PC-3 (cell line): Measurements from ENCODE around the gene BLOC1S1. TPM values are rescaled to one million over a fixed set of nuclear protein-coding genes. Genes with fewer than 3 reads are reported as not detected.

Source experiments
- ATAC-seq: fragments of 200-7000 bp; cut with Tn5 transposase; 2 replicates; pipeline ENCODE4 v1.9.1; 2020; ENCODE audit warnings: mild to moderate bottlenecking, moderate library complexity
- Bru-seq: library from RNA; stranded (reverse); fragments of 400-500 nt; gene quantifications from one replicate; lab custom pipeline; 2021; lab: Mats Ljungman, UMichigan
- BruChase-seq, 2 experiments: library from RNA; stranded (reverse); fragments of 400-500 nt; gene quantifications; one replicate each; lab custom pipeline; 2021; lab: Mats Ljungman, UMichigan
- BruUV-seq: library from RNA; stranded (reverse); fragments of 400-500 nt; replicated peaks from 2 replicates; lab custom pipeline; 2021; lab: Mats Ljungman, UMichigan
- CTCF ChIA-PET: fragments of 300-600 bp; sonication (Branson Sonifier 250); formaldehyde crosslinking; loops from one replicate; lab custom pipeline; 2022; ENCODE audit warnings: antibody characterized with exemption; lab: Charles Lee
- POLR2A ChIA-PET: fragments of 300-600 bp; sonication (Branson Sonifier 250); formaldehyde crosslinking; loops from one replicate; lab custom pipeline; 2022; ENCODE audit warnings: antibody characterized with exemption; ENCODE audit not compliant: unreplicated experiment; lab: Charles Lee
- DNase-seq: peaks from one replicate; pipeline ENCODE4 v3.0.0-alpha.2; 2015
- H2AFZ ChIP-seq: fragments of 300-600 bp; sonication (generic); 2 replicates; pipeline ENCODE4 v1.6.0; 2016; ENCODE audit warnings: antibody characterized with exemption, low read length
- H3F3A ChIP-seq: fragments of 300-600 bp; sonication (generic); one replicate; pipeline ENCODE4 v1.6.0; 2017; ENCODE audit warnings: antibody characterized with exemption, low read length, control low read depth, mild to moderate bottlenecking; ENCODE audit not compliant: unreplicated experiment
- H3K27ac ChIP-seq: fragments of 300-600 bp; sonication (generic); 2 replicates; pipeline ENCODE4 v1.5.1; 2016; ENCODE audit warnings: mild to moderate bottlenecking, low read length
- H3K27me3 ChIP-seq: fragments of 300-600 bp; sonication (generic); 2 replicates; pipeline ENCODE4 v1.6.1; 2016; ENCODE audit warnings: low read length, mixed read lengths
- H3K36me3 ChIP-seq: fragments of 300-600 bp; sonication (generic); 2 replicates; pipeline ENCODE4 v1.6.1; 2016; ENCODE audit warnings: low read depth, mixed run types, low read length, mixed read lengths
- H3K4me1 ChIP-seq: fragments of 300-600 bp; sonication (generic); 2 replicates; pipeline ENCODE4 v1.5.1; 2016; ENCODE audit warnings: low read length; ENCODE audit not compliant: insufficient read depth
- H3K4me2 ChIP-seq: fragments of 300-600 bp; sonication (generic); 2 replicates; pipeline ENCODE4 v1.6.0; 2016; ENCODE audit warnings: low read length
- H3K4me3 ChIP-seq: fragments of 300-600 bp; sonication (generic); 2 replicates; pipeline ENCODE4 v1.5.1; 2016; ENCODE audit warnings: mild to moderate bottlenecking, low read length, mixed read lengths
- H3K79me2 ChIP-seq: fragments of 300-600 bp; sonication (generic); 2 replicates; pipeline ENCODE4 v1.6.1; 2017; ENCODE audit warnings: low read length, mixed read lengths
- H3K9ac ChIP-seq: fragments of 300-600 bp; sonication (generic); 2 replicates; pipeline ENCODE4 v1.6.0; 2016; ENCODE audit warnings: mild to moderate bottlenecking, low read length
- H3K9me2 ChIP-seq: fragments of 300-600 bp; sonication (generic); replicated peaks from 2 replicates; pipeline ENCODE4 v1.6.1; 2016; ENCODE audit warnings: mixed run types, low read length, mixed read lengths
- H3K9me3 ChIP-seq: fragments of 300-600 bp; sonication (generic); 2 replicates; pipeline ENCODE4 v1.6.1; 2016; ENCODE audit warnings: low read length, mixed read lengths
- H4K20me1 ChIP-seq: fragments of 300-600 bp; sonication (generic); 2 replicates; pipeline ENCODE4 v1.6.1; 2016; ENCODE audit warnings: low read length, mixed read lengths
- EZH2 ChIP-seq: fragments of 300-600 bp; sonication (generic); IDR thresholded peaks from one replicate; pipeline ENCODE4 v1.6.1; 2017; ENCODE audit warnings: antibody characterized with exemption, mild to moderate bottlenecking, low read length; ENCODE audit not compliant: unreplicated experiment
- EZH2phosphoT487 ChIP-seq: fragments of 300-600 bp; sonication (generic); IDR thresholded peaks from 2 replicates; pipeline ENCODE4 v1.6.1; 2018; ENCODE audit warnings: mild to moderate bottlenecking, antibody characterized with exemption, low read length, borderline replicate concordance
- intact Hi-C: fragments of 100-400 bp; cut with micrococcal nuclease; formaldehyde crosslinking; loops from 2 replicates; pipeline ENCODE4 v1.9.0; 2023
- long read RNA-seq: library from polyadenylated mRNA; unstranded; transcript quantifications from one replicate; pipeline ENCODE4 v2.0.0, GENCODE V29; 2021; ENCODE audit not compliant: unreplicated experiment
- total RNA-seq: library from RNA; depleted of rRNA; stranded (reverse); fragments of >200 nt; gene quantifications from 2 replicates; pipeline ENCODE4 v1.2.3, GENCODE V29; 2014; rRNA removed
- TF ChIP-seq, protein P1 (sequence below): fragments of 300-600 bp; sonication (generic); conservative IDR thresholded peaks from 2 replicates; pipeline ENCODE4 v1.5.1; 2017; ENCODE audit warnings: antibody characterized with exemption, low read depth, mild to moderate bottlenecking, low read length

BLOC1S1 gene
- total RNA-seq (63.5 and 90.8 TPM in 2 replicates), Bru-seq, nascent RNA (percentile 87 among the genes with signal in this experiment), BruChase-seq, experiment 1, labeled RNA remaining after a 6-hour chase (percentile 81 among the genes with signal in this experiment), BruChase-seq, experiment 2, labeled RNA remaining after a 2-hour chase (percentile 79 among the genes with signal in this experiment)
- long read RNA-seq, transcript BLOC1S1-203 (4 exons, 571 nt): major isoform, 22 of 33 reads
- long read RNA-seq, partial matches to known transcripts: 4 of 33 reads
- long read RNA-seq, other reads (novel, unspliced or antisense): 0 of 33 reads

GRCh38 chr12:55715833-55716581 is at the start of gene BLOC1S1:
Gene BLOC1S1, plus strand, starts transcription at chr12:55716046. Its CDS starts 6 bp downstream, at chr12:55716052.
- Histone ChIP-seq H3K4me2 (peak within 1 kb of the TSS; percentile 89), H3K9me3 (no peaks in the 10 kb centered on the region), H3K9ac (peak within 1 kb of the TSS; percentile 78), H2AFZ (peak within 1 kb of the TSS; percentile 96), H3K27me3 (no peaks in the 10 kb centered on the region), H3K4me1 (peaks cover 62% of the 10 kb centered on the region), H3K4me3 (peak within 1 kb of the TSS; percentile 72), H3K9me2 (no peaks in the 10 kb centered on the region), H3F3A (no peaks in the 10 kb centered on the region), H3K27ac (peak within 1 kb of the TSS; percentile 86), H3K79me2 (no peaks in the 10 kb centered on the region), H3K36me3 (no peaks in the 10 kb centered on the region), H4K20me1 (no peaks in the 10 kb centered on the region)
- intact Hi-C loops: no loop called here
- TF ChIP-seq EZH2phosphoT487: no peak
- TF ChIP-seq, protein P1, sequence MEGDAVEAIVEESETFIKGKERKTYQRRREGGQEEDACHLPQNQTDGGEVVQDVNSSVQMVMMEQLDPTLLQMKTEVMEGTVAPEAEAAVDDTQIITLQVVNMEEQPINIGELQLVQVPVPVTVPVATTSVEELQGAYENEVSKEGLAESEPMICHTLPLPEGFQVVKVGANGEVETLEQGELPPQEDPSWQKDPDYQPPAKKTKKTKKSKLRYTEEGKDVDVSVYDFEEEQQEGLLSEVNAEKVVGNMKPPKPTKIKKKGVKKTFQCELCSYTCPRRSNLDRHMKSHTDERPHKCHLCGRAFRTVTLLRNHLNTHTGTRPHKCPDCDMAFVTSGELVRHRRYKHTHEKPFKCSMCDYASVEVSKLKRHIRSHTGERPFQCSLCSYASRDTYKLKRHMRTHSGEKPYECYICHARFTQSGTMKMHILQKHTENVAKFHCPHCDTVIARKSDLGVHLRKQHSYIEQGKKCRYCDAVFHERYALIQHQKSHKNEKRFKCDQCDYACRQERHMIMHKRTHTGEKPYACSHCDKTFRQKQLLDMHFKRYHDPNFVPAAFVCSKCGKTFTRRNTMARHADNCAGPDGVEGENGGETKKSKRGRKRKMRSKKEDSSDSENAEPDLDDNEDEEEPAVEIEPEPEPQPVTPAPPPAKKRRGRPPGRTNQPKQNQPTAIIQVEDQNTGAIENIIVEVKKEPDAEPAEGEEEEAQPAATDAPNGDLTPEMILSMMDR: no peak
- TF ChIP-seq EZH2: no peak
- CTCF ChIA-PET: interaction anchor here (1.0 kb wide), 1 partner anchor 35 kb away, joined by 4 read pairs; a partner anchor contains a TSS
- DNase-seq: peak; percentile 95
- TSS peak; percentile 42 for BruUV-seq
- POLR2A ChIA-PET: no interaction called here
- peak; percentile 55 for ATAC-seq

GRCh38 chr12:55666508-55666907 is 49.3 kb upstream of the BLOC1S1 start:
- H3K9ac ChIP-seq: no peak overlapping the region
- POLR2A ChIA-PET: interaction anchor here (0.5 kb wide), 1 partner anchor 22 kb away, joined by 3 read pairs; no protein-coding TSS in a partner anchor
- no peak overlapping the region for H2AFZ ChIP-seq
- H3K27ac ChIP-seq: no peak overlapping the region
- no peaks in the 10 kb centered on the region for H4K20me1 ChIP-seq
- H3K4me3 ChIP-seq: no peak overlapping the region
- intact Hi-C loops: no loop called here
- H3K4me1 ChIP-seq: no peaks in the 10 kb centered on the region
- H3K9me2 ChIP-seq: no peaks in the 10 kb centered on the region
- DNase-seq: no peak
- no TSS peak for BruUV-seq
- no peaks in the 10 kb centered on the region for H3K27me3 ChIP-seq
- no peaks in the 10 kb centered on the region for H3K36me3 ChIP-seq
- CTCF ChIA-PET: no interaction called here
- no peaks in the 10 kb centered on the region for H3K79me2 ChIP-seq
- no peaks in the 10 kb centered on the region for H3K9me3 ChIP-seq
- no peak overlapping the region for H3K4me2 ChIP-seq
- ATAC-seq: no peak
- TF ChIP-seq, protein P1: no peak
- TF ChIP-seq EZH2phosphoT487 (no peak), EZH2 (no peak)
- no peaks in the 10 kb centered on the region for H3F3A ChIP-seq
